ENCODE data around the gene MED12L.

DNA sequence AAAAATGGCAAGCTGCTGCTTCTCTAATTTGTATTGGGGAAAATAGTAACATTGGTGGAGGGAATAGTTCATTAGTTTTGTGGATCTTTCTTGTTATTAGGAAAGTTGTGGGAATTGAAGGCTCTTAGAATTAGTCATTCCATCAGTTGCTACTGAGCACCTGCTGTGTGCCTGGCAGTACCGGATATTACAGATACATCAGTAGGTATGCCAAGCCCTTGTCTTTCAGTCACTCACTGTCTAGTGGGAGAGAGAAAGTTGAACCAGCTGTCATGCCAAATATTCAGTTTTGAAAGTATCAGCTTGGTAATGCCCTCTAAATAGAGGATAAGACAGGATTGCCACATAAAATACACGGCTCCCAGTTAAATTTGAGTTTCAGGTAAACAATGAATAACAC lies 342.9 kb downstream of the MED12L start:
- TF ChIP-seq CTCF (IDR thresholded peaks at IDR 0.05) (no peak), POLR2A (IDR thresholded peaks at IDR 0.05) (no peak)

Data from breast epithelium (tissue), 3 donors.